COLO668 (cell line): ENCODE results near the gene MDN1.
"Not testable (repeated sequence)": the region's sequence is repeated elsewhere in the genome, so short reads cannot be mapped to it uniquely, and the experiment has no call there.

Experiments
- DNase-seq: peaks from one replicate; lab custom pipeline; 2025; ENCODE audit not compliant: unreplicated experiment; lab: John Stamatoyannopoulos, UW

MDN1 gene, protein sequence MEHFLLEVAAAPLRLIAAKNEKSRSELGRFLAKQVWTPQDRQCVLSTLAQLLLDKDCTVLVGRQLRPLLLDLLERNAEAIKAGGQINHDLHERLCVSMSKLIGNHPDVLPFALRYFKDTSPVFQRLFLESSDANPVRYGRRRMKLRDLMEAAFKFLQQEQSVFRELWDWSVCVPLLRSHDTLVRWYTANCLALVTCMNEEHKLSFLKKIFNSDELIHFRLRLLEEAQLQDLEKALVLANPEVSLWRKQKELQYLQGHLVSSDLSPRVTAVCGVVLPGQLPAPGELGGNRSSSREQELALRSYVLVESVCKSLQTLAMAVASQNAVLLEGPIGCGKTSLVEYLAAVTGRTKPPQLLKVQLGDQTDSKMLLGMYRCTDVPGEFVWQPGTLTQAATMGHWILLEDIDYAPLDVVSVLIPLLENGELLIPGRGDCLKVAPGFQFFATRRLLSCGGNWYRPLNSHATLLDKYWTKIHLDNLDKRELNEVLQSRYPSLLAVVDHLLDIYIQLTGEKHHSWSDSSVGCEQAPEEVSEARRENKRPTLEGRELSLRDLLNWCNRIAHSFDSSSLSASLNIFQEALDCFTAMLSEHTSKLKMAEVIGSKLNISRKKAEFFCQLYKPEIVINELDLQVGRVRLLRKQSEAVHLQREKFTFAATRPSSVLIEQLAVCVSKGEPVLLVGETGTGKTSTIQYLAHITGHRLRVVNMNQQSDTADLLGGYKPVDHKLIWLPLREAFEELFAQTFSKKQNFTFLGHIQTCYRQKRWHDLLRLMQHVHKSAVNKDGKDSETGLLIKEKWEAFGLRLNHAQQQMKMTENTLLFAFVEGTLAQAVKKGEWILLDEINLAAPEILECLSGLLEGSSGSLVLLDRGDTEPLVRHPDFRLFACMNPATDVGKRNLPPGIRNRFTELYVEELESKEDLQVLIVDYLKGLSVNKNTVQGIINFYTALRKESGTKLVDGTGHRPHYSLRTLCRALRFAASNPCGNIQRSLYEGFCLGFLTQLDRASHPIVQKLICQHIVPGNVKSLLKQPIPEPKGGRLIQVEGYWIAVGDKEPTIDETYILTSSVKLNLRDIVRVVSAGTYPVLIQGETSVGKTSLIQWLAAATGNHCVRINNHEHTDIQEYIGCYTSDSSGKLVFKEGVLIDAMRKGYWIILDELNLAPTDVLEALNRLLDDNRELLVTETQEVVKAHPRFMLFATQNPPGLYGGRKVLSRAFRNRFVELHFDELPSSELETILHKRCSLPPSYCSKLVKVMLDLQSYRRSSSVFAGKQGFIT (N-terminal part only)

DNA sequence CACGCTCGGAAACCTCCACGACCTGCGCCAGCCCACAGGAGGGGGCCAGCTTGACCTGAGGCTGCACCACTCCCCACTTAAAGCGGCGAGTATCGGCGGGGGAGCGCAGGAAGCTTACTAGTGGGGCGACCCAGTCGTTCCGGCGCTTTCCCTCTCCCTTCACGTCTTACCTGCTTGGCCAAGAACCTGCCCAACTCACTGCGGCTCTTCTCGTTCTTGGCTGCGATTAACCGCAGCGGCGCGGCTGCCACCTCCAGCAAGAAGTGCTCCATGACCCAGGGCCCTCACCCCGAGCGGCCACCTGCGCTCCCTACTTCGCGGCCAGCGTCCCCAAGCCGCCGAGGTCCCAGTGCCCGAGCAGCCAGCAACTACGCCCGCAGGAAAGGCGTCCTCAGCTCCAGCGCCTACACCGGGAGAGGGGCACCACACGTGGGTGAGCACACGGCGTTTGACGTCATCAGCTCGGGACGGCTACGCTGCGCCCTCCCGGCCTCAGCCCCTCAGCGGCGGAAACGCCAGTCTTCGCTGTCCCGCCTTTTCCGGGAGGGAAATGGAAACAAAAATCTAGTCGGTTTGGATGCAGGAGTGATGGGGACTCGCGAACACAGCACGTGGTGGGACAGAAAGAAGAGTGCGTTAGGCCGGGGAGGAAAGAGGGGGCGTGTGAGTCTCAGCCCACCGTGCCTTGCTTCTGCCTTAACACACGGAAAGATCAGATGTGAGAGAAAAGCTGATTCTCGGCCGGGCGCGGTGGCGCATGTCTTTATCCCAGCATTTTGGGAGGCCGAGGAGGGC, at the start of gene MDN1:
Gene MDN1, minus strand, starts transcription at position 459 of the 795 bp plus-strand sequence. Its CDS starts 187 bp downstream, at position 272.
- peak; percentile 92 for DNase-seq

DNA sequence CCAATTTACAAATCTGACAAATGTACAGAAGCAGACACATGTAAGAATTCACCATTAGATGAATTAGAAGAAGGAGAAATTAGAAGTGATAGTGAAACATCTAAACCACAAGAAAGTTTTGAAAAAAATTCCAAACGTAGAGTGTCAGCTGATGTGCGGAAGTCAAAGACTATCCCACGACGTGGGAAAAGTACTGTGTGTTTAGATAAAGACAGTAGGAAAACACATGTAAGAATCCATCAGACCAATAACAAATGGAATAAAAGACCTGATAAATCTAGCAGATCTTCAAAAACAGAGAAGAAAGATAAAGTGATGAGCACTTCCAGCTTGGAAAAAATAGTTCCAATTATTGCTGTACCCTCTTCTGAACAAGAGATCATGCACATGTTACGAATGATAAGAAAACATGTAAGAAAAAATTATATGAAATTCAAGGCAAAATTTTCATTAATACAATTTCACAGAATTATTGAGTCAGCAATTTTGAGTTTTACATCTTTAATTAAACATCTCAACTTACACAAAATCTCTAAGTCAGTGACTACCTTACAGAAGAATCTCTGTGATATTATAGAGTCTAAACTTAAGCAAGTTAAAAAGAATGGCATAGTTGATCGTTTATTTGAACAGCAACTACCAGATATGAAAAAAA, 46.6 kb upstream of the MDN1 start:
- no peak for DNase-seq

DNA sequence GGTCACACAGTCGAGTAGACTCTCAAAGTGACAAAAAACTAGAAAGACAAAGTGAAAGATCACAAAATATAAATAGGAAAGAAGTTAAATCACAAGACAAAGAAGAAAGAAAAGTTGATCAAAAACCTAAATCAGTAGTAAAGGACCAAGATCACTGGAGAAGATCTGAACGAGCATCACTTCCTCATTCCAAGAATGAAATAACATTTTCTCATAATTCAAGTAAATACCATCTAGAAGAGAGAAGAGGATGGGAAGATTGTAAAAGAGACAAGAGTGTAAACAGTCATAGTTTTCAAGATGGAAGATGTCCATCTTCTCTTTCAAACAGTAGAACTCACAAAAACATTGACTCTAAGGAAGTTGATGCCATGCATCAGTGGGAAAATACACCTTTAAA, 43.1 kb upstream of the MDN1 start:
- no peak for DNase-seq

DNA sequence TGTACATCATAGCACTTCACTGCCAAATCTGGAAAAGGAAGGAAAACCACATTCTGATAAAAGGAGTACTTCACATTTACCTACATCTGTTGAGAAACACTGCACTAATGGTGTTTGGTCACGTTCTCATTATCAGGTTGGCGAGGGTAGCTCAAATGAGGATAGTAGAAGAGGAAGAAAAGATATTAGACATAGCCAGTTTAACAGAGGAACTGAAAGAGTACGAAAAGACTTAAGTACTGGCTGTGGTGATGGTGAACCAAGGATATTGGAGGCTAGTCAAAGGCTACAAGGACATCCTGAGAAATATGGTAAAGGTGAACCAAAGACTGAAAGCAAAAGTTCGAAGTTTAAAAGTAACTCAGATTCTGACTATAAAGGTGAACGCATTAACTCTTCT, 42.7 kb upstream of the MDN1 start:
- DNase-seq = no peak

DNA sequence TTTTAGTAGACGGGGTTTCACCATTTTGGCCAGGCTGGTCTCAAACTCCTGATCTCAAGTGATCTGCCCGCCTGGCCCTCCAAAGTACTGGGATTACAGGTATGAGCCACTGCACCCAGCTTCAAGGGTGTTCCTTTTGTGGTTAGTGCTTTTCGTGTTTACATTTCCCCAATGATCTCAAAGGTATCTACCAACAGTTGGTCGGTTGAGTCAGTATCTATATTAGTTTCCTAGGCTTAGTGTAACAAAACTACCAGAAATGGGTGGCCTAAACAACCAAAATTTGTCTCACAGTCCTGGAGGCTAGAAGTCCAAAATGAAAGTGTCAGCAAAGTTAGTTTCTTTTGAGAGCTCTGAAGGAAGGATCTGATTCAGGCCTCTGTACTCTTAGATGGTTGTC, 40.1 kb upstream of the MDN1 start:
- DNase-seq = no peak

DNA sequence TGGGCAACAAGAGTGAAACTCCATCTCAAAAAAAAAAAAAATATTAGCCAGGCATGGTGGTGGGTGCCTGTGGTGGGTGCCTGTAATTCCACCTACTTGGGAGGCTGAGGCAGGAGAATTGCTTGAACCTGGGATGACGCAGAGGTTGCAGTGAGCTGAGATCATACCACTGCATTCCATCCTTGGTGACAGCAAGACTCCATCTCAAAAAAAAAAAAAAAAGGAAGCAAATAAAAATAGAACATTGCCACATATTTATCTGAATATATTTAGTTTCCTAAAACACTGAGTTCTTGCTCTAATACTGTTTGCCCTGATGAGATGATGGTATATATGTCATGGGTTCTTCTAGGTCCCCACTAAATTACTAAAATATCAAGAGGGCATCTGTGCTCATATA, 38.4 kb upstream of the MDN1 start:
- DNase-seq = no peak

DNA sequence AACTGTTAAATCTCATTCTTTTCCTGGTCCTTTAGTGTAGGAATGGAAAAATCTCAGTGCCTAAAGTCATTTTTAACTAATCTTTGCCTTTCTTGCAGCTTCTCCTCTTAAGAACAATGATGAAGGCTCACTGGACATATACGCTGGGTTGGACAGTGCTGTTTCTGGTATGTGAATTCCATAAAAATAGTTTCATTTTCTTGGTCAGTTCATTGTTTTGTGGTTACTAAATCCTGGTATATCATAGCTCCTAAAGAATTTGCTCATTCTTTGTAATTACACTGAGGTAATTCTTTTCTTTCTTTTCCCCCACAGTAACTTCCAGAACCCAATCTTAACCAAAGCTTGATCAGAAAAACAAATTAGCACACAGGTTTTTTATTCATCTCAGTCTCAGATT, 33.5 kb upstream of the MDN1 start:
- no peak for DNase-seq

DNA sequence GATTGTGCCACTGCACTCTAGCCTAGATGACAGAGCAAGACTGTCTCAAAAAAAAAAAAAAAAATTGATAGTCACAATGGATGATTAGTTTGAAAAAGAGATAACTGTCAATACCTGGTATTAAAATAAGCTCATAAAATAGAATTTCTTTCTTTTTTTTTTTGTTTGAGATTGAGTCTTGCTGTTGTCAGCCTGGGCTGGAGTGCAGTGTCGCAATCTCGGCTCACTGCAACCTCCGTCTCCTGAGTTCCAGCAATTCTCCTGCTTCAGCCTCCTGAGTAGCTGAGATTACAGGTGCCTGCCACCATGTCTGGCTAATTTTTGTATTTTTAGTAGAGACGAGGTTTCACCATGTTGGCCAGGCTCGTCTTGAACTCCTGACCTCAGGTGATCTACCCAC, 27.9 kb upstream of the MDN1 start:
- DNase-seq = not testable (repeated sequence)

DNA sequence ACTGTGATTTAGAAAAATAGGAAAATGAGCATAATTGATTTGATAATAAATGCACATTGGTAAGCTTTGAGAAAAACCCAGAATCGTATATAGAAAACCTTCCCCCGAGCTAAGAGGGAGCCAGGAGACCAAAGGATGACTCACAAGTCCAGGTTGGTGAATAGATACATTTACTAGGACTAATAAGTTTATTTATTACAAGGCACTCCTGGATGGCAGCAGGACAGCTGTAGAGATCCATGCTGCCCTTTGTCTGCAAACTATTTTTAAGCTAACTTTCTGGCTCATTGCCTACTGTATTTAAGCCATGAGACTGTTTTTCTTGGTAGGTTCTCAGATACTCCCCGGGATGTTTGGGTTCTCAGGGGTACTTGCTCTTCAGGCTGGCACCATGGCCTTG, 23.5 kb upstream of the MDN1 start:
- DNase-seq = no peak

DNA sequence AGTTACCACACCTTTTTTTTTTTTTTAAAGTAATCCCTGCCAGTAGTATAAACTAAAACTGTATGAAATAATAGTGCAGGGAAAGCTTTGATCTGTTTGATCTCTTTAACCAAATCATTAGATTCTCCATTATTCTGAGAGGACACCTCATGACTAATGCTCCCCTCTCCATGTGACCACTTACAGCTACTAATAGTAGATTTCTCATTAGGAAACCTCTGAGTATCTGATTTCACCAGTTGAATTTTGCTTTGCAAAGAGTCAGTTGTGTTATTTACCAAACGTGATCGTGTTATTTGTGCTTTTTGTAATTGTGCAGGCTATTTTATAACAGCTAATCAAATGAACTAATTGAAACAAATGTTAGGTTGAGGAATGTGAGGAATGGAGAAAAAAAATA, 22.6 kb upstream of the MDN1 start:
- no peak for DNase-seq

DNA sequence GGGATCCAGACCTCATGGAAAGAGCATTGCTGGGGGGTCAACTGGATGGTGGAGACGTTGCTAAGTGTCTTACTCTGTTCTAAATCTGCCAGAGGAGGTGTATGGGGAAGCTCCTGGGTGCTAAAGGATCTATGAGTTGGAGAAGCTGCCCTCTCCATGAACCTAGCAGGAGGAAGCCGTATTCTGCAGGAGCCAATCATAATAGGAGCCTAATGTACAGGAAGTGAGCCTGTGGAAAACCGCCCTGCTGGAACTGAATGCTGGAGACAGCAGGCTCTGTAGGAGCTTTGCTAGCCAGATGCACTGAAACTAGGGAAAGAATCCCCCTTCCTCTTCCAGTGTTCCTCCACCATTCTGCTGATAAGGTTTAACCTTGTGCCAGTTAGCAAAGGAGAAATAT, 20.9 kb upstream of the MDN1 start:
- DNase-seq = no peak

DNA sequence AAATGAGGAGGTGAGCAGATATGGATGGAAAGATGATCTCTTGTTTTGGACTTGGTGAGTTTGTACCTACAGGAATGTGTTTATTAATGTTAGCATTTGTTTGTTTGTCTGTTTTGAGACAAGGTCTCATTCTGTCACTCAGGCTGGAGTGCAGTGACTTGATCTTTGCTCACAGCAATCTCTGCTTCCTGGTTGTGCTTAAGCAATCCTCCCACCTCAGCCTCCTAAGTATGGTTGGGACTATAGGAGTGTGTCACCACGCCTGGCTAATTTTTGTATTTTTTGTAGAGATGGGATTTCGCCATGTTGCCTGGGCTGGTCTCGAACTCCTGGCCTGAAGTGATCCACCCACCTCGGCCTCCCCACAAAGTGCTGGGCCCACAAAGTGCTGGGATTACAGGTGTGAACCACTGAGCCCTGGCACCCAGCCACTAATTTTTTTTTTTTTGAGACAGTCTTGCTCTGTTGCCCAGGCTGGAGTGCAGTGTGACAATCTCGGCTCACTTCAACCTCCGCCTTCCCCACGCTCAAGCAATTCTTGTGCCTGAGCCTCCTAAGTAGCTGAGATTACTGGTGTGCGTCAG, 17.1 kb upstream of the MDN1 start:
- no peak for DNase-seq

DNA sequence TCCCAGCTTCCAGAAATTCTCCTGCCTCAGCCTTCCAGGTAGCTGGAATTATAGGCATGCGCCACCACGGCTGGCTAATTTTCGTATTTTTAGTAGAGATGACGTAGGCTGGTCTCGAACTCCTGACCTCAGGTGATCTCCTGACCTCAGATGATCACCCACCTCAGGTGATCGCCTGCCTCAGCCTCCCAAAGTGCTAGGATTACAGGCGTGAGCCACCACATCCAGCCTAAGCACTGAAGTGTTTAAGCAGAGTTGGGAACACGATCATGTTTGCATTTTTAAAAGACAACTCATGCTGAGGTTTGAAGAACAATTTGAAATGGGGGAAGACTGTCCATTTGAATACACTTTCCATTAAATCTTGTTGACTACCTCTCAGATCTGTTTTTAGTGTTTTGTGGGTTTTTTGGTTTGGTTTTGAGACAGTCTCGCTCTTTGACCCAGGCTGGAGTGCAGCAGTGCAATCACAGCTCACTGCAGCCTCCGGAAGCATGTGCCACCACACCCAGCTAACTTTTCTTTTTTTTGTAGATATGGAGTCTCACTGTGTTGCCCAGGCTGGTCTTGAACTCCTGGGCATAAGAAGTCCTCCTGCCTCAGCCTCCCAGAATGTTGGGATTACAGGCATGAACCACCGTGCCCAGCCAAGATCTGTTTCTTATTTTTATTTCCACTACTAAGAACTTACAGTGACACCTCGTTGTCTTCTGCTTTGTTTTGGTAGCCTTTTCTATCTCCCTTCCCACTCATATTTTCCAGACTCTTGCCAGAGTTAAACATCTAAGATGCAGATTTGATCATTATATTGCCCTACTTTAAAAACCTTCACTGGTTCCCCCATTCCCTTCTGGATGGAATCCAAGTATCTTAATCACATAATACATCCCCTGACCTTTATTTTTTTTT, 15.5 kb upstream of the MDN1 start:
- DNase-seq = no peak

DNA sequence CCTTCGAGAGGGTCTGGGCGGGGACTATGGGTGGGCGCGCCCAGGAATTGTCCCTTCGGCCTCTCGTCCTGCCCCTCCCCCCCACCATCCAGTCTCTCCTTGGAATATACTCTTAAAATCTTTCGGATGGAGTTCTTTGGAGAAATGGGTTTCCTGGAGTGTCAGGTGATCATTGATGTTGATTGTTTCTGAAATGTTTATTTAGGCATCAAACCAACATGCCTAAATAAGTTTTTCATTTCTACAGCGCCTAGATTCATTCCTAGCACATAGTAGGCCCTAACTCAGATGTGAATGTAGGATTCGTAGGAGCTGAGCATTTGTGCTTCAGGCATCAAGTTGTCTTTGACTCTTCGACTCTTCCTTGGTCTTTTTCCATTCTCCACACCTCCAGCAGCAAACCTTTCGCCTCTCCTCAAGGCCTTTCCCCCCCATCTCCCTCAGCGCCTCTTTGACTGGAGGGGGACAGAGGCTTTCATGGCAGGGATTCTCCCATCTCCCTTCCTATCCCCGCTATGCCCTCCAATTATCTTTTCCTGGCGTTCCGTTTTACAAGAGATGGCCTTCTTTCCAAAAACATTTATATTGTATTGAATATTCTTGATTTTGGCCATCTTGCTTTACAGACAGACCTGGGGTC, 10.7 kb upstream of the MDN1 start:
- DNase-seq = no peak

DNA sequence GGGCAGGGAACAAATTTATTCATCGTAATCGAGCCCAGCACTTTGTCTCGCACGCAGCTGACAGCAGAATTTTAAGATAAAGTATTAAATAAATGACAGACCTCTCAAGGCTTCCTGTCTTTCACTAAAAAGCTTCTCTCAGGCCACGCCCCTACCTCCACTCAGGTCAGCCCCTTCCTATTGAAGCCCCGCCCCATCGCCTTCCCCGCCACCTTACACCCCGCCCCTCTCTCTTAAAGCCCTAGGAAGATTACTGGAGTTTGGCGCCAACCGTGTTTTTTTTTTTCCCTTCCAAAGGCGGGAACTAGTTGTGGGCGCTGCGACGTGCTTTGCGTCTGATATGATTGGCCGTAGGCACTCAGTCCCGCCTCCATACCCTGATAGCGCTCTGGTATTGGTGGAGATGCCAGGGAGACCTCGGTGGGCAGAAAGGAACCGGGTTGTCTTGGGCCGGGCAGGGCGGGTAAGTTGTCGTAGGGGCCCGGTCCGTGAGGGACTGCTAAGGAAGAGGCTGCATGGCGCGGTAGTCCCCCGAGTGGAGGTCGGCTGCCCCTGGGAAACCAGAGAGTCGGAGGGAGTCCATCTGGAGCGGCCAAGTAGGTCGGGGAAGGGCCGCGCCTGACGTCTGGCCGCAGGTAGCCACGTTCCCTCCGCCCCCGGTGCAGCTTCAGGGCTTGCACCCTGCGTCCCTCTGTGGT, 10.0 kb upstream of the MDN1 start, which contains the start of gene CASP8AP2:
Gene CASP8AP2, plus strand, starts transcription at position 409 of the 698 bp plus-strand sequence.
- peak; percentile 91 for DNase-seq

DNA sequence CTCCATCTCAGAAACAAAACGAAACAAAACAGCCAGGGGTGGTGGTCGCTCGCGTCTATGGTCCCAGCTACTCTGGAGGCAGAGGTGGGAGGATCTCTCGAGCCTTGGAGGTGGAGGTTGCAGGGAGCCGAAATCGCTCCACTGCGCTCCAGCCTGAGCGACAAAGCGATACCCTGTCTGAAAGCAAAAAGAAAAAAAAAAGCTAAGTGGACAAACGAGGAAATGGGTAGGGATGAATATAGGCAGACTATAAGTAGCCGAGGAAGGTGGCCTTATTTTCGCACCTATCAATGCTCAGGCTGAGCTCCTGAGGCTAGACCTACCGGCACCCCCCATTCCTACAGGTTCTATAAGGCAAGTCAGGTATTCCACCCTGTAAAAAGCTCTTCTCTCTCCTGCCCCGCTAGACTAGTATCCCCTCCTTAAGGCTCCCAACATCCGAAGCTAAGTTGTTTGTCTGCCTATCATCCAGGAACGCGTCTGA, 9.4 kb upstream of the MDN1 start:
- peak; percentile 23 for DNase-seq

DNA sequence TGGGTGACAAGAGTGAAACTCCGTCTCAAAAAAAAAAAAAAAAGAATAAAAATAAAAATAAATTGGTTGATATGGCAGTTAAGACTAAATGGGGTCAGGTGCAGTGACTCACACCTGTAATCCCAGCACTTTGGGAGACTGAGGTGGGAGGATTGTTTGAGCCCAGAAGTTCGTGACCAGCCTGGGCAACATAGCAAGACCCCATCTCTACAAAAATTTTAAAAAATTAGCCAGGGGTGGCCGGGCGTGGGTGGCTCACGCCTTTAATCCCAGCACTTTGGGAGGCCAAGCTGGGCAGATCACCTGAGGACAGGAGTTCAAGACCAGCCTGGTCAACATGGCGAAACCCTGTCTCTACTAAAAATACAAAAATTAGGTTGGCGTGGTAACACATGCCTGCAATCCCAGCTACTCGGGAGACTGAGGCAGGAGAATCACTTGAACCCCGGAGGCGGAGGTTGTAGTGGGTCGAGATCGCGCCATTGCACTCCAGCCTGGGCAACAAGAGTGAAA, 8.9 kb upstream of the MDN1 start:
- not testable (repeated sequence) for DNase-seq
